Nucleus accumbens (tissue), 56 donors: Measurements from ENCODE around the gene TMTC3.
"Not testable (repeated sequence)": the region's sequence is repeated elsewhere in the genome, so short reads cannot be mapped to it uniquely, and the experiment has no call there.

Experiments
- DNase-seq, 56 donors: peaks; one replicate each; lab custom pipeline; 2025; lab: John Stamatoyannopoulos, UW

The TMTC3 gene

DNA sequence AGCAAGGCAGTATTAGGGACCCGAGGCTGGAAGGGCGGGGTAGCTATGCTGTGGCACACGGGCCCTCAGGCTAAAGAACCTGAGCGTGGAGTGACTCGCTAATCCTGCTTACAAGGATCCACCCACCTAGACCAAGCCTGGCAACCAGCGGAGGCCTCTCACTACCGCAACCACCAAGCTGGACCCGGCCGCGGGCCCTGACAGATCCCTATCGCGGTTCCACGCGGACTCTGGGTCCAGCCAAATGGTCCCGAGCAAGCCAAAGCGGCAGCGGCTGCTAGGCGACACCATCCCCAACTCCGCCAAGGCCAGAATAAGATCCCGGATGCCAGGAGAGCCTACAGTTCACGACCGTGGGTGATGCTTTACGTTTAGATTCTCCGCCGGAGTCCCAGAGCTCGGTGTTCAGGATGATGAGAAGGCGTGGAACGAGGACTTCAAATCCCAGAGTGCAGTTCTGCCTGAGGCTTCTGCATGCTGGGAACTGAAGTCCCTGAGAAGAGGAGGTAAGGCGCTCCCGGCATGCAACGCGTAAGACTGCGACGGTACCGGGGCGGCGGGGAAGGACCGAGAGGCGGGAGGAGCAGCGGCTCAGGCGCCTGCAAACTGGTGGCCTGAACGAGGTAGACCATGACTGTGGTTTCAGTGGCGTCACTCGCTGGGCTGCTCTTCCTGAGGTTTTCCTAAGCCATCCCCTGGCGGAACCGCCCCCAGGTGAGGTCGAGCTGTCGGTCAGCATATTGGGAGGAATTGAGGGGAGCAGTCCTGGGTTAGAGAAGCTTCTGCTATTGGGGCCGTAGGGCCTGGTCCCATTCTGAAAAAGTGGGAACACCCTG is at the start of gene TMTC3, which contains the start of gene CEP290:
TMTC3 (plus strand) TSS at position 534 of the 836 bp plus-strand sequence. CDS start 6,009 bp downstream, outside the sequence.
CEP290 (minus strand) TSS at position 315 of the 836 bp plus-strand sequence. CDS start 781 bp downstream, outside the sequence.
- DNase-seq: peak; percentile 83 to 100 (median 97)

DNA sequence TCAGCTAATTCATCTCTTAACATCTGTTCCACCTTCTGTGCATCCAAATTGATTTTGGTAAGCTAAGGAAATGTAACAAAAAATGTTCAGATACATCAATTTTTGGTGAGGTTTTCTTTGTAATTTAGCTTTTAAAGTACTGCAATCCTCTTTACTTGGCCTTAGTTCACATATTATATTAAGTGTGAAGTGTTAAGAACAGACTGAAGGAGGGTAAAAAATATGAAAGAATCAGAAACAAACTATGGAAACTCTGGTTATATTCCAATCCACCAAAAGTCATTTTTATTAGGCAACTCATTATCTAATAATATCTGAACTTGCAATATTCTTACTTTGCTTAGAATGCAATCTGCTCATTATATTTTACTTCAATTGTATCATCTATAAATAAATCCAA is 49.3 kb upstream of the TMTC3 start:
- no peak for DNase-seq

DNA sequence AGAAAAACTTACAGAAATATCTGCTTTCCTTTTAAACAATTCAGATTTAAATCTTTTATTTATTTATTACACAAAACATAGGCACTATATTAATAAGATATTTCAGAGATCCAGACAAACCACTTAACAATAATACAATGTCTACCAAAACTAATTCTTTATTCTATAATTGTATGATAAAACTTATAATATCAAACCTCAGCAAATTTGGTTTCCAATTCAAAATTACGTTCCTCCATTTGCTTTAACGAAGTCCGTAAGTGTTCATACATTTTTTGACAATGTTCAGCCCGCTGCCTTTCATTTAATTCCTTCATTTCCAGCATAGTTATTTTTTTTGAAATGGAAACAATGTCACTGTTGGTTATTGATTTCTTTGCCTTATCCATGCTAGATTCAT is 48.5 kb upstream of the TMTC3 start:
- no peak for DNase-seq

DNA sequence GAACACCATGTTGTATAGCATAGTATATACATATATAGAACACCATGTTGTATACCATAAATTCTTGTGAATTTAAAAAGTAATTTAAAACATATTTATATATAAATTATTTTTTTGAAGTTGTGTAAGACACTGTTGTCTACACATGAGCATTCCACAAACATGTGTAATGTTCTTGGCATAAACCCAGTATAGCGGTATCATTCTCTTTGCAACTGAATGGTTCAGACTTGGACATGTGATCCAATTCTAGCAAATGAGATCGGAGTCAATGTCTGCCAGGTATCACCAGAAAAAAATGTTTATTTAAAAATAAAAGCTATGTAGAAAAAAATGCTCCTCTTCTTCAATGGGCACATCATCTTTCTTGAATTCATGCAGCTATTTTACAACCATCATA is 34.1 kb upstream of the TMTC3 start:
- DNase-seq: no peak

DNA sequence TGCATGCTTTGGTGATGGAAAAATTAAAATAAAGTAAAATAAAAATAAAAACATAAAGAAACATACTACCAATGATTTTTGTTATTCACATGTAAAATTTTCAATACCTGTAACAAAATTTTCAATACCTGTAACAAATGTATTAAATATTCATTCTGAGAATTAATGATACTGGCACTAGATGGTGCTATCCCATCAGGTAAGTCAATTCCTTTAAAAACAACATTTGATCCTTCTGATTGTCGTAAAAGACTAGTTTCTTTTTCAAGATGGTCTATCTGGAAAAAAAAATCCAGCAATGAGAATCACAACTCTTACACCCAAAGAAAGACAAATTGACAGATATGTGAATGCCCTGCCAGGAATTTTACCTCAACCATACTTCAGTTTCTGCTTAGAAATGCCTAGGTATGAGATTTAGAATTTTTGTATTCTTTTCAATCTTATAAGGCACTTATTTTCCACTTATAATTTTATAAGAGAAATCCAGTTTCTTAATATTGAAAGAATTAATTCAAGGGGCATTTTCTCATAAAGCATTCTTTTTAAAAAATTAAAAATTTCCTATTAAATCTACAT is 30.9 kb upstream of the TMTC3 start:
- no peak for DNase-seq

DNA sequence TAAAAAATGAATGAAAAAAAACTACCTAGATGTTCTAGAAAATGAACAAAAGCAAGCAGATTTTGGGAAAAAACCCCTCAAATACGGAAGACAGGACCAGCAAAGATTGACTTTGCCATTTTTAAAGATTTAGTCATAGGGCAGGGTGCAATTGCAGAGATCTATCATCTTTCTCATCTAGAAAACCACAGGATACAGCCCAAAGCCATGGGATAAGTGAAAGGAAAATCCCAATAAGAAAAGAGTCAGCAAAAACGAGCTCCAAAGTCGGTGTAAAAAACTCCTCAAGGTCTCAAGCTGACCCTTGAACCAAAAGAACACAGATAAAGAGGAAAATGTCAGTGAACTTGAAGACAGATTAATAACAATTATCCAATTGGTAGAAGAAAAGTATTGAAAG is 28.2 kb upstream of the TMTC3 start:
- no peak for DNase-seq

DNA sequence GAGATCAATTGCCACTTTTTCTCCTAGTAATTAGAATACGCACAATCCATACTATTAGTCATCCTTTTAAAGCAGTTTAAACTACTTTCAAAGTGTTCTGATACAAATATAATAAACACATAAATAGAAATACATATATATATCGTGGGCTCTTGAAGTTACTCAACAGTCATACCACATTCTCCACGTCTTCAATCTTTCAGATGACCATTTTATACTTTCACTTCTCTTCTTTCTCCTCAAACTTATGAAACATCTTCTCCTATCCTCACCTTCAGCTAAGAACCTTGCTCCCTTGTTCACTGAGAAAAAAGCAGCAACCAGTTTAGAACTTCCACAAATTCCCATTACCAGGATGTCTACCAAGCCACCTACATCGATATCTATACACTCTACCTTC is 19.4 kb upstream of the TMTC3 start:
- no peak for DNase-seq

DNA sequence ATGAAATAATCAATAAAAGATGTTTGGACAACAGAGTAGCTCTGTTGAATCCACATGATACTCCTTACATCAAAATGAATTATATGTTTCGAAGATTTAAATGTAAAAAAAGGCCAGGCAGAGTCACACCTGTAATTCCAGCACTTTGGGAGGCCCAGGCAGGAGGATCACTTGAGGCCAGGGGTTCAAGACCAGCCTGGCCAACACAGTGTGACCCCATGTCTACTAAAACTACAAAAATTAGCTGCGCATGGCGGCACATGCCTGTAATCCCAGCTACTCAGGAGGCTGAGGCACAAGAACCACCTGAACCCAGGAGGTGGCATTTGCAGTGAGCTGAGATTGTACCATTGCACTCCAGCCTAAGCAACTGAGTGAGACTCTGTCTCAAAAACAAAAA is 15.0 kb upstream of the TMTC3 start:
- no peak for DNase-seq

DNA sequence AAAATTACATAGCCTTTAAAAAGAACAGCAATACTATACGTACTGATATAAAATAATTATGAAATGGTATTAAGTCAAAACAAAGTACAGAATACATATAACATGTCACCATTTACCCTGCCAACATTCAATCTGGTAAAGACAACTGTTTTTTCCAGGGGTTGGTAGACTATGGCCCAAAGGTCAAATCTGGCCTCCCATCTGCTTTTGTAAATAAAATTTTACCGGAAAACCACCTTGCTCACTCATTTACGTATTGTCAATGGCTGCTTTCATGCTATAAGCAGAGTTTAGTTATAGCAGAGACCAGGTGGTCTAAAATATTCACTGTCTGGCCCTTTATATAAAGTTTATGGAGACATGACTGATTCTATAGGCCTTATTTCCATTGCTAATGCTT is 14.3 kb upstream of the TMTC3 start:
- no peak for DNase-seq

DNA sequence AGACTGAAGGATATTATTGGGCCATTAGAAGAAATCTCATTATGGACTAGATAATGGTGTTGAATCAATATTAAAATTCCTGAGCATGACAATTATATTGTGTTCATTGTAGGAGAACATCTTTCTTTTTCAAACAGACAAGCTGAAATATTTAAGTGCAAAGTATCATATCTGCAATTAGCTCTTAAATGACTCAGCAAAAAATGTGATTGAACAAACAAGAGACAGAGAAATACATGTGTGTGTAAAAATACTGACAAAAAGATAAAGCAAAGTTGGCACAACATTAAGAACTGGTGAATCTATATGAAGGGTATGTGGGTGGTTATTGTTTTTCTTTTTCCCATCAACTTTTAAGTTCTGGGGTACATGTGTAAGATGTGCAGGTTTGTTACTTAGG is 9.7 kb upstream of the TMTC3 start:
- no peak for DNase-seq

DNA sequence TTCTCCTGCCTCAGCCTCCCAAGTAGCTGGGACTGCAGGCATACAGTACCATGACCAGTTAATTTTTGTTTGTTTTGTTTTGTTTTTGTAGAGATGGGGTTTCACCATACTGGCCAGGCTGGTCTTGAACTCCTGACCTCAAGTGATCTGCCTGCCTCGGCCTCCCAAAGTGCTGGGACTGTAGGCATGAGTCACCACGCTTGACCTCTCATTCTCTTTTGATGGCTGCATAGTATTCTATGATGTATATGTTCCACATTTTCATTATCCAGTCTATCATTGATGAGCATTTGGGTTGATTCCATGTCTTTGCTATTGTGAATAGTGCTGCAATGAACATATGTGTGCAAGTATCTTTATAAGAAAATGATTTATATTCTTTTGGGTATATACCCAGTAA is 8.9 kb upstream of the TMTC3 start:
- not testable (repeated sequence) for DNase-seq

DNA sequence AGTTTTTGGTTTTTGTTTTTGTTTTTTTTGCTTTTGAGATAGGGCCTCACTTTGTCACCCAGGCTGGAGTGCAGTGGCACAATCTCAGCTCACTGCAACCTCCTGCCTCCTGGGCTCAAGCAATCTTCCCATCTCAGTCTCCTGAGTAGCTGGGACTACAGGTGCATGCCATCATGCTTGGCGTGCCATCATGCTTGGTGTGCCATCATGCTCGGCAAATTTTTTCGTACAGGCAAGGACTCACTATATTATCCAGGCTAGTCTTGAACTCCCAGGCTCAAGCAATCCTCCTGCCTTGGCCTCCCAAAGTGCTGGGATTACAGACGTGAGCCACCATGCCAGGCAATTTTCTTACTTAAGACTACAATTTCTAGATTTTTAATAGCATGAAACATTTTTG is 2.4 kb upstream of the TMTC3 start:
- not testable (repeated sequence) for DNase-seq

DNA sequence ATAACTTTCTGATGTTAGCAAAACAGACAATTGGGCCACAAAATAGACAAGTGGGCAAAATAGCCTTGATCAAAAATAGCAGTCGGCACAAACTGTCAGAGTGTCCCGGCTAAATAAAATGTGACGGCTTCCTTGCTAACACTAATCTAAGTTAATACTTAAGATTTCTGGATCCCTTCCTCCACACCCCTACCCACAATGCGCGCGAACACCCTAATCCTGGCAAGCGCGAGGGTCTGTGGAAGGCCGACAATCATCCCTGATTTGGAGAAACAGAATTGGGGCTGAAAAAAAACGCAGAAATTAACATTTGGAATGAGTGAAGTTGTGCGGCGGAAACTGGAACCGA is 708 bp upstream of the TMTC3 start:
- DNase-seq: no peak

DNA sequence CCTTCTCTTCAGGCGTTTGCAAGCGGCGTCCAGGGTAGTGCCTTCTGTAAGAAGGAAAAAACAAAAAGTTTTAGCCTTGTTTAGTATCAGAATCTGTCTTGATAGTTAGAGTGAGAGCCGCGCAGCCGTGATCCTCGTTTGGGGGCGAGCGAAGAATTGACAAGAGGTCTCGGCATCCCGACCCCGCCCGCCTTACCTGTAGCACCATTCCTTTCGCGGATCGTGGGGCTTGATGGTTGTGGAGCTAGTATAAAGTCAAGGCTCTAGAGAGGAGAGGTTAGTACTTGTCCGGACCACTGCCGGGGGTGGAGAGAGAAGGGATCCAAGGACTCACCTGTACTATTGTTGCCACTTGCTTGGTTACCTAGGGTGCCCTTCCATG is 494 bp downstream of the TMTC3 start:
- DNase-seq: peak in 27 of 56 donors; percentile 0 to 66 (median 37)

DNA sequence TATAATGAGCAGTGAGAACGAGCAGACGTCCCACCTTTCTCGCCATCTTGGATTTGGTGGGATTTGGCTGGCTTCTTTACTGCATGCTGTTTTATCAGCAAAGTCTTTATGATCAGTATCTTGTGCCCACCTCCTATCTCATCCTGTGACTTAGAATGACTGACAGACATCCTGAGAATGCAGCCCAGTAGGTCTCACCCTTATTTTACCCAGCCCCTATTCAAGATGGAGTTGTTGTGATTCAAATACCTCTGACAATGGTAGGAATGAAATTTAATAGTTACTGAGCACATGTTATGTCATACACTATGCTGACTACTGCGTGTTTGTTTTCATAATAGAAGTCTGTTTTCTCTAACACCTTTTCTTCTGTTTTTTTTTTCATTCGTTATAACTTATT is 1.9 kb downstream of the TMTC3 start:
- no peak for DNase-seq

DNA sequence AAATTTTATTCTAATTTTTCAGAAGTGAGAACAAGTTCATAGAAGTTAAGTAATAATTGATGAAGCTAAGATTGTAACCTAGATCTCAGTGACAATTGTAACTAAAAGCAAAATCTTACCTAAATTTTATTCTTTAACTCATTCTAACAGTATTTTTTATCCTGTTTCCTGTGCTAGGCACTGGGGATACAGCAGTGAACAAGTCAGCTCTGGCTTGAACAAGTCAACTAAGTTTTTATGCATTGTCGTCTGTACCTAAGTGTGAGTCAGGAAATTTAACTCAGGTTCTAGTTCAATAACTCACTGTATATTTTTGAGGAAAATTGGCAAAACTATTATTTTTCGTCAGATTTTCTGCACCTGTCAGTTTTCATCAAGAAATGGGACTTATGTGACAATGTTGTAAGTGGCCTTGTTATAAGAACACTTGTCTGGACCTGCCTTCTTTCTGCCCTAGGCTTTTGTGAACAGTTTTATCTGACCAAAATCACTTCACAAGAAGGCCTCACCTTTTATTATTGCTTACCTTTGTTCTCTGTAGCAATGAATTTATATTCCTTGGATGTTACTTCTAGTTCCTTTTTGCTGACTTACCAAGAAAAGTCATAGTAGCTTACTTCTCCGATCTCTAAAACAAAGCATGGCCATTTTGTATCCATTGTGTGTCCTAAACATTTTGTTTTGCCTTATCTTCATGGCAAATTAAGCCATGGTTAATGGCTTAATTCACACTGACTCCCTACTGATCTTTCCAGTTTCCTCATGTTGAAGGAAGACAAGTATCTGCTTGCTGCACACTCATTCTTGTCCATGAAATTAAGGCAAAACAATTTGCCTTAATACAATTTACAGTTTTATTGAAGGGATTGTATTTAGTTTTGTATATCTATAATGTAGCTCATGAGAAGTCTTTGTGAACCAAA is 2.7 kb downstream of the TMTC3 start:
- no peak for DNase-seq

DNA sequence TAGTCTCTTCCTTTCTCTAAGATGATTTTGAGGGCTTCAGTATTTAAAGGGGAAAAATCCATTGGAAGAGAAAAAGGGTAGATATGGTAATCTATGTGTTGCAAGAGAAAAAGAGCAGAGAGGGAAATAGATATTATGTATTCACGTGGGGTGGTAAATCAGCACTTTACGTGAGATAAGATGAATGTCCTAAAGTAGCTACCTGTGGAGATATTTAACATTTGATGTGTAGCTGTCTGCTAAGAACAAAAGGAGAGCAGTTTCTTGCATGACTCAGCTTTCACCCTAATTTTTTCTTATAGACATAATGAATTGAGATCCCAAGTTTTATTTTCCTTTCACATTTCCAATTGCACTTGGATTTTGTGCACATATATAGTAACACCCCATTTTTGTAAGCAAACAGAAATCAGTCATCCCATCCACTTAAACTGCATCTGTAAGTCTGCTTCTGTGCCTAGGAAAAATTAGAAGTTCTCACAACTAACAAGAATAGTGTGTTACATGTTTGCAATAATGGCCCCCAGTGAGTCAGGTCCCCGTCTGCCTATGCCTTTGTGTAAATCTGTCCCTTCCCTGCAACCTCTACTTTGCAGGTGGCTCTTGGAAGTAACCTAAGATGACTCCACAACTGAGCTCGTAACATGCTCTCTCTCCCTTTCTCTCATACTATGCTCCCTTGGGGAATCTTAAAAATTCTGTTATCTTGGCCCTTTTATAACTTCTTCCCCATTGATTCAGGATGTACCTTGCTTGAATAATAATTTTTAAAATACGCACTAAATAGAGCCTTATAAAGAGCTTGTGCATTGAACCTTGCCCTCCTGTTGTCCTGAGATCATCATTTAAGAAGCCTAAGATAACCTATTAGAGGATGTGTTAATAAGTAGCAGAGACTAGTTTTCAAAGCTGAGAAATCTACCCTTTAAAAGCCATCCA is 3.7 kb downstream of the TMTC3 start:
- no peak for DNase-seq

DNA sequence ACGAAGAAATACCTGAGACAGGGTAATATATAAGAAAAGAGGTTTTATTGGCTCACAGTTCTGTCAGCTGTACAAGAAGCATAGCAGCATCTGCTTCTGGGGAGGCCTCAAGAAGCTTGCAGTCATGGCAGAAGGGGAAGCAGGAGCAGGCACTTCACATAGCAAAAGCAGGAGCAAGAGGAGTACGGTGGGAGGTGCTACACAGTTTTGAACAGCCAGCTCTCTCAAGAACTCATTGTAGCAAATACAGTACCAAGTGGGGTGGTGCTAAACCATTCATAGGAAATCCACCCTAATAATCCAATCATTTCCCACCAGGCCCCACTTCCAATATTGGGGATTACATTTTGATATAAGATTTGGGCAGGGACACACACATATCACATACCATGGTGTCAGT is 8.0 kb downstream of the TMTC3 start:
- no peak for DNase-seq

DNA sequence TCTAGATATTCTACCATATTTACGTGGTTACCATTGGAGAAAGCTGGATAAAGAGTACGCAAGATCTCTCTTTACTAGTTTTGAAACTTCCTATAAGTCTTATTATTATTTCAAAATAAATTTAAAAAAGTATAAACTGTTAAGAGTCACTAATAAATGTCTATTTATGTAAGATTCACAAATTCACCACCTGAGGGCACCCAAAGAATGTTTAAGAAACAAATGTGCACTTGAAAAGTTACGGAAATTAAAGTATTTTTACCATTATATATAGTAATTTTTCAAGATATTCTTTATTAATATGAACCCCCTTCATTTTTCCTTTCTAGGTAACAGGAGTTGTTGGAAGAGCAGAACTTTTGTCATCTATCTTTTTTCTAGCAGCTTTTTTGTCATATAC is 11.9 kb downstream of the TMTC3 start:
- no peak for DNase-seq

DNA sequence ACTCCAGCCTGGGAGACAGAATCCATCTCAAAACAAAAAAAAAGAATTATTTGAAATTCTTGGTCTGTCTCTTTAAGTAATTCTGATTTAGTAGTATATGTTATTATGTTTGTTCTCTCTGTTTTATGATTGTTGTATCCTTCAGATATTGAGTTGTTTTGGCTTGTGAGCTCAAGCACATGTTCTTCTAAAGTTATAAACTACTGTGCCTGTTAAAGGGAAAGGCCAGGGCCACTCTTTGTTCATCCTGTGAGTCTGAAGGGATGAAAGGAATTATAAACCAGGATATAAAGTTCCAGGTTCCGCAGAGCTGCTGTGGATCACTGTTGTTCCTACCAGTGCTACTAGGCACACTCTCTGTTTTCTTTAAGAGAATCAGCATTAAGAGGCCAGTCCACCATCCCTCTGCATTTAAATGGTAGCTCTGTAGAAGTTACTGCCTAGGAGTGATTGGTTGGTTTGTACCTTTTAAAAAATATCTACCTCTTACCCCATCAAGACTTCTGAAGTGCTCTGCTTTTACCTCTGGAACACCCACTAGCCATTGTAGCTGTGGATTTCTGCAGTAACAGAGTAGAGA is 14.1 kb downstream of the TMTC3 start:
- DNase-seq: no peak
